HG03520 (cell line): Measurements from ENCODE around the gene AHNAK2.
"Not testable (repeated sequence)": the region's sequence is repeated elsewhere in the genome, so short reads cannot be mapped to it uniquely, and the experiment has no call there.

Source experiments
- ATAC-seq: cut with Tn5 transposase; IDR thresholded peaks from one replicate; pipeline ENCODE4 v1.9.1; 2021; ENCODE audit warnings: mild to moderate bottlenecking, moderate library complexity; ENCODE audit not compliant: unreplicated experiment

AHNAK2 gene

DNA sequence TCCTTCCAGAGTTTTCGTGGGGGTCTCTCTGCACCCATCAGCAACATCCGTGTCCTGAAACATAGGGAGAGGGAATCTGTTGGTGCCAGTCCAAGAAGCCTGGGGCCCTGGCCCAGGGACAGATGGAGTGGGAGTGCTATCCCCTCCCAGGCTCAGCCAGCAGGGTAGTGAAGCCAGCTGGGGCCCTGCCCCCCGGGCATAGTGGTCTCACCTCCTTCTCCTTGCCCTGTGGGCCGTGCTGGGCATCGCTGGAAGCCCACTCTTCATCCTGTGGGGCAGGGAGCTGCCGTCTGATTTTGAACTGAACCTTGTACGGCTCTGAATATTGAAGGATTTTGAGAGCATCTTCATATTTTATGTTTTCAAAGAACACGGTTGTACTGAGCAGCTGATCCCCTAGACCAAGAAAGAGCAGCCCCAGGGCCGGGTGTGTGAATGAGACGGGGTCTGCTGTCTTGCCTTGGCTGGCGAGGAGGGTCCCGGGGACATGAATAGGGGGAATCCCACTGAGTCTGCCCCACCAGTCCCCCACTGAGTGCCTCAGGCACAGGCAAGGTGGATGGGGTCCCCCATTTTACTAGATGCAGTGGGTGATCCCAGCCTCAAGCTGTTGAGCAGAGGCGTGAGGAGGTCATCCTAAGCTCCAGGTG lies 23.3 kb downstream of the AHNAK2 start:
- ATAC-seq: no peak

DNA sequence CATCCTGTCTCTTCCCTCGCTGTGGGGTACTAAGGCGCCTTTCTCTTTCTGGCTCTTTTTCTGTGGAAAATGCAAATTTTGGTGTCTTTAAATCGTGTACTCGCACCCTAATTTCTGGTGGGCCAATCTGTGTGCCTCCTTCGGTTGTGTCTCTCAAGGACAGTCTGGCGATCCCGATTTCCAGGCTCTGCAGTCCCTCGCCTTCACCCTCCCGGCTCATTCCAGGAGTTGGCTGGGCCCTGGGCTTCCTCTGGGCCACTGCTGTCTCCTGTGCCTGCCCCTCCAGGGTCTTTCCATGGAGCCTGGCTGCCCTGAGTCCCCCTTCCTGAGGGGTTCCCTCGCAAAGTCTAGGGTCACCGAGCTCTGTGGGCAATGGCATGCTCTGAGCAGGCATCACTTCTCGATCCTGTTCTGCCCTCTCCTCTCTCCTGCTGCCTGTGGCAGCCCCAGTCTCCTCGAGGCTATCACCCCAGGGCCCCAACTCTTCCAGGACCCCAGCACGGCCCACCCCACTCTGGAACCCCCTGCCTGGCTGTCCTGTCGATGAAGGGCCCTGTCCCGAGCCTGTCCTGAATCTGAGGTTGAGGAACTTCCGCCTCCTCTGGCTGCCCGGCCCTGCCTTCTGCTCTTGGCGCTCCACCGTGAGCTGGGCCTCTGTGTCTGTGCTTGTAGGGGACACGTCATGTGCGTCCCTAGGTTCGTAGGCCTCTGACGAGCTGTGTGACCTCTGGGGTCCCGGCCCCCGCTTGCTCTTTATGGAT lies 24.1 kb downstream of the AHNAK2 start:
- no peak for ATAC-seq

- ATAC-seq: no peak
These were observed 25.1 kb downstream of the AHNAK2 start for GRCh38 chr14:104953097-104953496.

- not testable (repeated sequence) for ATAC-seq
These were observed 26.1 kb downstream of the AHNAK2 start for GRCh38 chr14:104951863-104952657.

GRCh38 chr14:104950701-104951100 lies 27.5 kb downstream of the AHNAK2 start:
- not testable (repeated sequence) for ATAC-seq

DNA sequence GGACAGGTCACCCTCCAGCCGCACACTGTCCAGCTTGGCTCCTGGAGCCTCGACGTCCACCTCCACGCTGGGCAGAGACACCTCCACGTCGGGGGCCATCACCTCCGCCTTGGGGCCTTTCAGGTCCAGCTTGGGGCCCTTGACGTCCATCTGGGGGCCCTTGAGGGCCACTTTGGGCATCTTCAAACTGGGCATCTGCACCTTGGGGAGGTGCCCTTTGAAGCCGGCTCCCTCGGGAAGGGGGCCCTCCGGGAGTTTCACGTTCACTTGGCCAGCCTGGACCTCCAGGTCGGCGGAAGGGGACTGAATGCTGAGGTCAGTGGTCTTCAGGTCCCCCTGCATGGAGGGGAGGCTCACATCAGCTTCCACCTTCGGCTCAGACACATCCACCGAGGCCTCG lies 28.2 kb downstream of the AHNAK2 start:
- no peak for ATAC-seq

DNA sequence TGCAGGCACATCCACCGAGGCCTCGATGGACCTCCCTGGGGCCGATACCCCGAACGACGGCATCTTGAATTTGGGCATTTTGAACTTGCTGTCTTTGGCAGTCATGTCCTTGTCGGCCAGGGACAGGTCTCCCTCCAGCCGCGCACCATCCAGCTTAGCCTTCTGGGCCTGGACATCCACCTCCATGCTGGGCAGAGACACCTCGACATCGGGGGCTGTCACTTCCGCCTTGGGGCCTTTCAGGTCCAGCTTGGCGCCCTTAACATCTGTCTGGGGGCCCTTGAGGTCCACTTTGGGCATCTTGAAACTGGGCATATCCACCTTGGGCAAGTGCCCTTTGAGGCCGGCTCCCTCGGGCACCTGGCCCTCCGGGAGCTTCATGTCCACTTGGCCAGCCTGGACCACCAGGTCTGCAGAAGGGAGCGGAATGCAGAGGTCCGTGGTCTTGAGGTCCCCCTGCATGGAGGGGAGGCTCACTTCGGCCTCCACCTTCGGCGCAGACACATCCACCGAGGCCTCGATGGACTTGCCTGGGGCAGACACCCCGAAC lies 28.7 kb downstream of the AHNAK2 start:
- ATAC-seq: not testable (repeated sequence)

- no peak for ATAC-seq
These were observed 29.5 kb downstream of the AHNAK2 start for GRCh38 chr14:104948736-104949031.

DNA sequence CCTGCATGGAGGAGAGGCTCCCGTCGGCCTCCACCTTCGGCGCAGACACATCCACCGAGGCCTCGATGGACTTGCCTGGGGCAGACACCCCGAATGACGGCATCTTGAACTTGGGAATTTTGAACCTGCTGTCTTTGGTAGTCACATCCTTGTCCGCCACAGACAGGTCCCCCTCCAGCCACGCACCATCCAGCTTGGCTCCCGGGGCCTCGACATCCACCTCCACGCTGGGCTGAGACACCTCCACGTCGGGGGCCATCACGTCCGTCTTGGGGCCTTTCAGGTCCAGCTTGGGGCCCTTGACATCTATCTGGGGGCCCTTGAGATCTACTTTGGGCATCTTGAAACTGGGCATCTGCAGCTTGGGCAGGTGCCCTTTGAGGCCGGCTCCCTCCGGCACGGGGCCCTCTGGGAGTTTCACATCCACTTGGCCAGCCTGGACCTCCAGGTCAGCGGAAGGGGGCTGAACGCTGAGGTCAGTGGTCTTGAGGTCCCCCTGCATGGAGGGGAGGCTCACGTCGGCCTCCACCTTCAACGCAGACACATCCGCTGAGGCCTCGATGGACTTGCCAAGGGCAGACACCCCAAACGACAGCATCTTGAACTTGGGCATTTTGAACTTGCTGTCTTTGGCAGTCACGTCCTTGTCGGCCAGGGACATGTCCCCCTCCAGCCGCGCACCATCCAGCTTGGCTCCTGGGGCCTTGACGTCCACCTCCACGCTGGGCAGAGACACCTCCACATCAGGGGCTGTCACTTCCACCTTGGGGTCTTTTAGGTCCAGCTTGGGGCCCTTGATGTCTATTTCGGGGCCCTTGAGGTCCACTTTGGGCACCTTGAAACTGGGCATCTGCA lies 30.1 kb downstream of the AHNAK2 start:
- not testable (repeated sequence) for ATAC-seq

DNA sequence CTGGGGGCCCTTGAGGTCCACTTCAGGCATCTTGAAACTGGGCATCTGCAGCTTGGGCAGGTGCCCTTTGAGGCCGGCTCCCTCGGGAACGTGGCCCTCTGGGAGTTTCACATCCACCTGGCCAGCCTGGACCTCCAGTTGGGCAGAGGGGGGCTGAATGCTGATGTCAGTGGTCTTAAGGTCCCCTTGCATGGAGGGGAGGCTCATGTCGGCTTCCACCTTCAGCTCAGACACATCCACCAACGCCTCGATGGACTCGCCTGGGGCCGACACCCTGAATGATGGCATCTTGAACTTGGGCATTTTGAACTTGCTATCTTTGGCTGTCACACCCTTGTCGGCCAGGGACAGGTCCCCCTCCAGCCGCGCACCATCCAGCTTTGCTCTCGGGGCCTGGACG lies 31.0 kb downstream of the AHNAK2 start:
- not testable (repeated sequence) for ATAC-seq

DNA sequence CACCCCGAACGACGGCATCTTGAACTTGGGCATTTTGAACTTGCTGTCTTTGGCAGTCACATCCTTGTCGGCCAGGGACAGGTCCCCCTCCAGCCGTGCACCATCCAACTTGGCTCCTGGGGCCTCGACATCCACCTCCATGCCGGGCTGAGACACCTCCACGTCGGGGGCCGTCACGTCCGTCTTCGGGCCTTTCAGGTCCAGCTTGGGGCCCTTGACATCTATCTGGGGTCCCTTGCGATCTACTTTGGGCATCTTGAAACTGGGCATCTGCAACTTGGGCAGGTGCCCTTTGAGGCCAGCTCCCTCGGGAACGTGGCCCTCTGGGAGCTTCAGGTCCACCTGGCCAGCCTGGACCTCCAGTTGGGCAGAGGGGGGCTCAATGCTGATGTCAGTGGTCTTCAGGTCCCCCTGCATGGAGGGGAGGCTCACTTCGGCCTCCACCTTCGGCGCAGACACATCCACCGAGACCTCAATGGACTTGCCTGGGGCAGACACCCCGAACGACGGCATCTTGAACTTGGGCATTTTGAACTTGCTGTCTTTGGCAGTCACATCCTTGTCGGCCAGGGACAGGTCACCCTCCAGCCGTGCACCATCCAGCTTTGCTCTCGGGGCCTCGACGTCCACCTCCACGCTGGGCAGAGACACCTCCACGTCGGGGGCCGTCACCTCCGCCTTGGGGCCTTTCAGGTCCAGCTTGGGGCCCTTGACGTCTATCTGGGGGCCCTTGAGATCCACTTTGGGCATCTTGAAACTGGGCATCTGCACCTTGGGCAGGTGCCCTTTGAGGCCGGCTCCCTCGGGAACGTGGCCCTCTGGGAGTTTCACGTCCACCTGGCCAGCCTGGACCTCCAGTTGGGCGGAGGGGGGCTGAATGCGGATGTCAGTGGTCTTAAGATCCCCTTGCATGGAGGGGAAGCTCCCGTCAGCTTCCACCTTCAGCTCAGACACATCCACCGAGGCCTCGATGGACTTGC lies 31.9 kb downstream of the AHNAK2 start:
- ATAC-seq: not testable (repeated sequence)

DNA sequence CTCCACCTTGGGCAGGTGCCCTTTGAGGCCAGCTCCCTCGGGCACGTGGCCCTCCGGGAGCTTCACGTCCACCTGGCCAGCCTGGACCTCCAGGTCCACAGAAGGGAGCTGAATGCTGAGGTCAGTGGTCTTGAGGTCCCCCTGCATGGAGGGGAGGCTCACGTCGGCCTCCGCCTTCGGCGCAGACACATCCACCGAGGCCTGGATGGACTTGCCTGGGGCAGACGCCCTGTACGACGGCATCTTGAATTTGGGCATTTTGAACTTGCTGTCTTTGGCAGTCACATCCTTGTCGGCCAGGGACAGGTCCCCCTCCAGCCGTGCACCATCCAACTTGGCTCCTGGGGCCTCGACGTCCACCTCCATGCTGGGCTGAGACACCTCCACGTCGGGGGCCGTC lies 32.9 kb downstream of the AHNAK2 start:
- ATAC-seq: not testable (repeated sequence)

DNA sequence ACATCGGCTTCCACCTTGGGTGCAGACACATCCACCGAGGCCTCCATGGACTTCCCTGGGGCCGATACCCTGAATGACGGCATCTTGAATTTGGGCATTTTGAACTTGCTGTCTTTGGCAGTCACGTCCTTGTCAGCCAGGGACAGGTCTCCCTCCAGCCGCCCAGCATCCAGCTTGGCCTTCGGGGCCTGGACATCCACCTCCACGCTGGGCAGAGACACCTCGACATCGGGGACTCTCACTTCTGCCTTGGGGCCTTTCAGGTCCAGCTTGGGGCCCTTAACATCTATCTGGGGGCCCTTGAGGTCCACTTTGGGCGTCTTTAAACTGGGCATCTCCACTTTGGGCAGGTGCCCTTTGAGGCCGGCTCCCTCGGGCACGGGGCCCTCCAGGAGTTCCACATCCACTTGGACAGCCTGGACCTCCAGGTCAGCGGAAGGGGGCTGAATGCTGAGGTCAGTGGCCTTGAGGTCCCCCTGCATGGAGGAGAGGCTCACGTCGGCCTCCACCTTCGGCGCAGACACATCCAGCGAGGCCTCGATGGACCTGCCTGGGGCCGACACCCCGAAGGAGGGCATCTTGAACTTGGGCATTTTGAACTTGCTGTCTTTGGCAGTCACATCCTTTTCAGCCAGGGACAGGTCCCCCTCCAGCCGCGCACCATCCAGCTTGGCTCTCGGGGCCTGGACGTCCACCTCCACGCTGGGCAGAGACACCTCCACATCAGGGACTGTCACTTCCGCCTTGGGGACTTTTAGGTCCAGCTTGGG lies 33.6 kb downstream of the AHNAK2 start:
- not testable (repeated sequence) for ATAC-seq

DNA sequence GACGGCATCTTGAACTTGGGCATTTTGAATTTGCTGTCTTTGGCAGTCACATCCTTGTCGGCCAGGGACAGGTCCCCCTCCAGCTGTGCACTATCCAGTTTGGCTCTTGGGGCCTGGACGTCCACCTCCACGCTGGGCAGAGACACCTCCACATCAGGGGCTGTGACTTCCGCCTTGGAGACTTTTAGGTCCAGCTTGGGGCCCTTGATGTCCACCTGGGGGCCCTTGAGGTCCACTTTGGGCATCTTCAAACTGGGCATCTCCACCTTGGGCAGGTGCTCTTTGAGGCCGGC lies 34.2 kb downstream of the AHNAK2 start:
- not testable (repeated sequence) for ATAC-seq

GRCh38 chr14:104943216-104944015 lies 34.8 kb downstream of the AHNAK2 start:
- not testable (repeated sequence) for ATAC-seq

- ATAC-seq: no peak
These were observed 35.6 kb downstream of the AHNAK2 start for GRCh38 chr14:104942586-104942985.

GRCh38 chr14:104941508-104942365 lies 36.4 kb downstream of the AHNAK2 start:
- ATAC-seq: no peak
